Nephron (organoid): ENCODE results near the gene AQP12A.

ENCODE experiments used
- H3K27ac Mint-ChIP-seq, 3 experiments: 2 replicates each; pipeline ENCODE4 v1.8.0; 2020; ENCODE audit warnings: mixed read lengths in 3 of 3, mild to moderate bottlenecking in 2 of 3, moderate library complexity in 1 of 3
- H3K27me3 Mint-ChIP-seq: 2 replicates; pipeline ENCODE4 v1.8.0; 2021; ENCODE audit warnings: low read depth, mild to moderate bottlenecking, moderate library complexity, mixed read lengths
- H3K36me3 Mint-ChIP-seq: 2 replicates; pipeline ENCODE4 v1.8.0; 2020; ENCODE audit warnings: low read depth, mixed read lengths
- H3K4me1 Mint-ChIP-seq: 2 replicates; pipeline ENCODE4 v1.8.0; 2020; ENCODE audit warnings: mixed read lengths
- H3K4me3 Mint-ChIP-seq, 3 experiments: 2 replicates each; pipeline ENCODE4 v1.8.0; 2020; ENCODE audit warnings: mild to moderate bottlenecking in 3 of 3, mixed read lengths in 3 of 3, moderate library complexity in 2 of 3
- H3K9me3 Mint-ChIP-seq: 2 replicates; pipeline ENCODE4 v1.8.0; 2020; ENCODE audit warnings: mixed read lengths
- CTCF ChIP-seq, 3 experiments: fragments of 200-600 bp; sonication (generic); IDR thresholded peaks; one replicate each; pipeline ENCODE4 v1.5.0; 2021; ENCODE audit warnings: antibody characterized with exemption in 3 of 3; ENCODE audit not compliant: unreplicated experiment in 3 of 3

The AQP12A gene

DNA sequence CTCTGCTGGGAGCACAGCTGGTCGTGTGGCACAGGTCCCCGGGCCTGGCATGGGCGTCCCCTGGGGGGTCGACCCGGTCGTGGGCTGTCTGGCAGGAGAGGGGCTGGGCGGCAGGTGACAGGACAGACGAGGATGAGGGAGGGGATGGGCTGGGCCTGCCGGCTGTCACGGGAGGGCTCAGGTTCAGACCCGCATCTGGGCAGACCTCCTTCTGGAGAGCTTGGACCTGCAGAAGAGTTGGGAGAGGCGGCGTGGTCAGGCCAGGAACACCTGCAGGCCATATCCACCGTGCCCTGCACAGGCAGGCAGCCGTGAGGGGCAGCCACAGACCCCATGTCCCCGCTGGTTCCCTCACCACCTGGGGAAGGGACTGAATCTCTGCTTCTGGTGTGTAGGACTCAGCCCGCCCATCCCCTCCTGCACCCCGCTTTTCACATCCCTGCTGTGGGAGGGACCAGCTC is 25.5 kb downstream of the AQP12A start:
- no peaks in the 10 kb centered on the region for H3K4me1 Mint-ChIP-seq
- no peaks in the 10 kb centered on the region for H3K9me3 Mint-ChIP-seq
- H3K4me3 Mint-ChIP-seq = no peak overlapping the region
- H3K27me3 Mint-ChIP-seq = peaks cover 9% of the 10 kb centered on the region
- H3K36me3 Mint-ChIP-seq = no peaks in the 10 kb centered on the region
- H3K27ac Mint-ChIP-seq = no peak overlapping the region
- no peak for TF ChIP-seq CTCF (IDR thresholded peaks at IDR 0.05; ENCODE audit: unreplicated experiment in 3 of 3)

GRCh38 chr2:240717681-240718581 is 26.3 kb downstream of the AQP12A start:
- H3K27me3 Mint-ChIP-seq = peaks cover 9% of the 10 kb centered on the region
- no peaks in the 10 kb centered on the region for H3K9me3 Mint-ChIP-seq
- H3K4me1 Mint-ChIP-seq = no peaks in the 10 kb centered on the region
- no peak overlapping the region for H3K4me3 Mint-ChIP-seq
- no peak for TF ChIP-seq CTCF (IDR thresholded peaks at IDR 0.05; ENCODE audit: unreplicated experiment in 3 of 3)
- H3K27ac Mint-ChIP-seq = no peak overlapping the region
- no peaks in the 10 kb centered on the region for H3K36me3 Mint-ChIP-seq

- Mint-ChIP-seq H3K27ac (no peak overlapping the region), H3K4me1 (no peaks in the 10 kb centered on the region), H3K36me3 (no peaks in the 10 kb centered on the region), H3K9me3 (no peaks in the 10 kb centered on the region), H3K4me3 (no peak overlapping the region), H3K27me3 (peaks cover 4% of the 10 kb centered on the region)
- TF ChIP-seq CTCF (IDR thresholded peaks at IDR 0.05; ENCODE audit: unreplicated experiment in 3 of 3) = no peak
These were observed 27.3 kb downstream of the AQP12A start for GRCh38 chr2:240718896-240719490.

DNA sequence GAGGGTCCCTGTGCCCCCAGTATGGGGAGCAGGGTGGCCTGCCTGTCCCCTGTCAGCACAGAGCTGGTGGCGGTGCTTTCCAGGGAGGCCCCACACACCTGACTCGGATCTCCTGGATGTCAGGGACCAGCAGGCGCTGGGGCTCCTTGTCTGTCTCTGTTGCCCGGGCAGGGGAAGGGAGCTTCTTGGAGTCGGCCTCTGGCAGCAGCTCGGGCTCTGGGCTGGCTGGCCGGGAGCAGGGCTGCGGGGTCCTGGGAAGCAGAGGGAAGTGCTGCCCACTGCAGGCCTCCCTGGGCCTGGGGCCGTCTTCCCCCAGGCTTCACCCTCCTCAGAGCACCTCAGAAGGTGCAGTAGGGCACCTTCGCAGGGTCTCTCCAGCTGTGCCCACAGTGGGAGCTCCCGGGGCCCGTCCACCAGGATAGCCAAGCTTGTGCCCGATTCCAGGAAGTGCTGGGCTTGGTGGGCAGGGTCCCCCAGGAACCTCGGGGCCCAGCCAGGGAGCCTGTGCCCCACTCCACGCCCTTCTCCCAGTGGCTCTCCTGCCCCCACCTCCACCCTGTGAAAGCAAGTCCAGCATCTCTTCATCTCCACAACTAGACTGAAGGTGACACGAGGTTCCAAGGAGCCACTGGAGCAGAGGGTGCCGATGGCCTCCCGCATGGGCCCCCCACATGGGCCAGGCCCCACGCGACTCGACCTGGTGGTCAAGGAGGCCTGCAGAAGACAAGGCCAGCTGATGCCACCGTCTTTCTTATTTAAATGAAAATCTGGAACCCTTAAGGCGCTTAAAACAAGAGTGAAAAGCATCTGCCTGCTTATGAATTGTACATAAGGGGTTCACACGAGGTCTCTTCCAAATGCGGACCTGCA is 28.2 kb downstream of the AQP12A start:
- no peak for TF ChIP-seq CTCF (IDR thresholded peaks at IDR 0.05; ENCODE audit: unreplicated experiment in 3 of 3)
- no peaks in the 10 kb centered on the region for H3K36me3 Mint-ChIP-seq
- no peaks in the 10 kb centered on the region for H3K4me1 Mint-ChIP-seq
- H3K27me3 Mint-ChIP-seq = peaks cover 4% of the 10 kb centered on the region
- no peak overlapping the region for H3K4me3 Mint-ChIP-seq
- H3K27ac Mint-ChIP-seq = no peak overlapping the region
- no peaks in the 10 kb centered on the region for H3K9me3 Mint-ChIP-seq

- no peaks in the 10 kb centered on the region for H3K36me3 Mint-ChIP-seq
- H3K27ac Mint-ChIP-seq = no peak overlapping the region
- no peaks in the 10 kb centered on the region for H3K9me3 Mint-ChIP-seq
- H3K27me3 Mint-ChIP-seq = peaks cover 4% of the 10 kb centered on the region
- no peaks in the 10 kb centered on the region for H3K4me1 Mint-ChIP-seq
- no peak overlapping the region for H3K4me3 Mint-ChIP-seq
- no peak for TF ChIP-seq CTCF (IDR thresholded peaks at IDR 0.05; ENCODE audit: unreplicated experiment in 3 of 3)
These were observed 29.3 kb downstream of the AQP12A start for GRCh38 chr2:240720686-240721595.
